Measurements from ENCODE around the gene ENPEP. TPM values are rescaled to one million over a fixed set of nuclear protein-coding genes. Genes with fewer than 3 reads are reported as not detected.

Gene ENPEP
- total RNA-seq, 1 experiment from 2014 or later = 13.2 TPM

DNA sequence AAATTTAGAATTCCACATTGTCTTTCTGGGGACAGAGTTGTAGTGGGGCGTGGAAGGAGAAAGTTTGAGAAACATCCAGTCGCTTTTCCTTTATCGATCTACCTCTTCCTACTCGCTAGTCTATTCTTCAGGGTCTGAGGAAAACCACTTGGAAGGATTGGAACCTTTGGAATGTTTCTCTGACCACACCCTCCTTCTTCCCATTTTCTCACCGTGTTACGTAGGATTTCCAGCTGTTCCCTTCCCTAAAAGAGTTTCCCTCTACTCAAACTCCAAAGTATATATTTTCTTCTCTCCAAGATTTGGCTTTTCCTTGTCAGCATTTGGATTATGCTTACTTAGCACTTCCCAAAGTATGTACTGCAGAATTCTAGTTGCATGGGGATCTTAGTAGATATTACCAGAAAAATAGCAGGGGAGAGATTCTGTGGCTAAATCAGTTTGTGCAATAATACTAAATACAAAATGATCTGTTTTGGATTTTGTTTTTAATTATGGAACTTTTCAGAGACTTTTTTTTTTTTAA lies 4.9 kb downstream of the ENPEP start:
- Histone ChIP-seq H3K27me3 (replicated peaks; ENCODE audit: insufficient read depth, low read depth, low read length, poor library complexity) (no peaks in the 10 kb centered on the region), H3K4me3 (ENCODE audit: low read depth, low read length, poor library complexity, severe bottlenecking) (no peak overlapping the region), H3K36me3 (ENCODE audit: insufficient read depth, low read length, poor library complexity, severe bottlenecking) (no peaks in the 10 kb centered on the region), H3K9me3 (ENCODE audit: low read depth, low read length, poor library complexity, severe bottlenecking) (no peaks in the 10 kb centered on the region), H3K27ac (ENCODE audit: low read depth, low read length, poor library complexity, severe bottlenecking) (peak overlapping the region; percentile 55), H3K4me1 (ENCODE audit: insufficient read depth, low read length, poor library complexity, severe bottlenecking) (peaks cover 11% of the 10 kb centered on the region)
- TF ChIP-seq, protein P1, sequence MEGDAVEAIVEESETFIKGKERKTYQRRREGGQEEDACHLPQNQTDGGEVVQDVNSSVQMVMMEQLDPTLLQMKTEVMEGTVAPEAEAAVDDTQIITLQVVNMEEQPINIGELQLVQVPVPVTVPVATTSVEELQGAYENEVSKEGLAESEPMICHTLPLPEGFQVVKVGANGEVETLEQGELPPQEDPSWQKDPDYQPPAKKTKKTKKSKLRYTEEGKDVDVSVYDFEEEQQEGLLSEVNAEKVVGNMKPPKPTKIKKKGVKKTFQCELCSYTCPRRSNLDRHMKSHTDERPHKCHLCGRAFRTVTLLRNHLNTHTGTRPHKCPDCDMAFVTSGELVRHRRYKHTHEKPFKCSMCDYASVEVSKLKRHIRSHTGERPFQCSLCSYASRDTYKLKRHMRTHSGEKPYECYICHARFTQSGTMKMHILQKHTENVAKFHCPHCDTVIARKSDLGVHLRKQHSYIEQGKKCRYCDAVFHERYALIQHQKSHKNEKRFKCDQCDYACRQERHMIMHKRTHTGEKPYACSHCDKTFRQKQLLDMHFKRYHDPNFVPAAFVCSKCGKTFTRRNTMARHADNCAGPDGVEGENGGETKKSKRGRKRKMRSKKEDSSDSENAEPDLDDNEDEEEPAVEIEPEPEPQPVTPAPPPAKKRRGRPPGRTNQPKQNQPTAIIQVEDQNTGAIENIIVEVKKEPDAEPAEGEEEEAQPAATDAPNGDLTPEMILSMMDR (conservative IDR thresholded peaks at IDR 0.05; ENCODE audit: low read depth, low read length) = no peak
- no peak for TF ChIP-seq EZH2 (IDR thresholded peaks at IDR 0.05; ENCODE audit: borderline replicate concordance, low read depth, low read length, poor library complexity, severe bottlenecking)
- POLR2A ChIA-PET (ENCODE audit: low non-redundant PET) = no interaction called here
- no peak for DNase-seq (ENCODE audit: low spot score)
- intact Hi-C loops (cut with micrococcal nuclease; ENCODE audit: unreplicated experiment) = no loop called here
- no TSS peak for BruUV-seq (replicated peaks)
- CTCF ChIA-PET = interaction anchor here (0.8 to 1.2 kb wide), 3 partner anchors 29 to 136 kb away, joined by 3 to 11 read pairs (median 3); no protein-coding TSS in a partner anchor

DNA sequence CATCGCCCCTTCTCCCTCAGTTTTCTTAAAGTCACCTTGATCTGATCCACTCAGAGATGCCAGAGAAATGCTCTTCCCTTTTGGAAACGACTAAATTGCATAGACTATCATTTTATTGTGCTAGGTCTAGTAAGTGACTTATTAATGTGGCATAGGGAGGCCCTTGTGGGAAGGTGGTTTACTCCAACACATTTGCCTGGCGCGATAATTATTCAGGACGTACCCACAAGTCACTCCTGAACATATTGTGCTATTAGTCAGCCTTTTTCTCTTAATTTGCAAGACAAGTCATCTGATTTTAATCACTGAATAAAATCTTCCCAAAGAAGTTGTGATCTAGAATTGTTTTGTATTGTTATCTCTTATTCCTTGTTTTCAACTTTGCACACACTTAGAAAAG lies 7.6 kb downstream of the ENPEP start:
- H3K27me3 ChIP-seq (replicated peaks; ENCODE audit: insufficient read depth, low read depth, low read length, poor library complexity) = no peaks in the 10 kb centered on the region
- H3K27ac ChIP-seq (ENCODE audit: low read depth, low read length, poor library complexity, severe bottlenecking) = peak overlapping the region; percentile 26
- no TSS peak for BruUV-seq (replicated peaks)
- H3K9me3 ChIP-seq (ENCODE audit: low read depth, low read length, poor library complexity, severe bottlenecking) = no peaks in the 10 kb centered on the region
- DNase-seq (ENCODE audit: low spot score) = no peak
- H3K36me3 ChIP-seq (ENCODE audit: insufficient read depth, low read length, poor library complexity, severe bottlenecking) = no peaks in the 10 kb centered on the region
- ChIA-PET POLR2A (ENCODE audit: low non-redundant PET) (no interaction called here), CTCF (no interaction called here)
- no peak overlapping the region for H3K4me3 ChIP-seq (ENCODE audit: low read depth, low read length, poor library complexity, severe bottlenecking)
- TF ChIP-seq, protein P1 (conservative IDR thresholded peaks at IDR 0.05; ENCODE audit: low read depth, low read length) = no peak
- TF ChIP-seq EZH2 (IDR thresholded peaks at IDR 0.05; ENCODE audit: borderline replicate concordance, low read depth, low read length, poor library complexity, severe bottlenecking) = no peak
- intact Hi-C loops (cut with micrococcal nuclease; ENCODE audit: unreplicated experiment) = no loop called here
- peaks cover 32% of the 10 kb centered on the region for H3K4me1 ChIP-seq (ENCODE audit: insufficient read depth, low read length, poor library complexity, severe bottlenecking)

DNA sequence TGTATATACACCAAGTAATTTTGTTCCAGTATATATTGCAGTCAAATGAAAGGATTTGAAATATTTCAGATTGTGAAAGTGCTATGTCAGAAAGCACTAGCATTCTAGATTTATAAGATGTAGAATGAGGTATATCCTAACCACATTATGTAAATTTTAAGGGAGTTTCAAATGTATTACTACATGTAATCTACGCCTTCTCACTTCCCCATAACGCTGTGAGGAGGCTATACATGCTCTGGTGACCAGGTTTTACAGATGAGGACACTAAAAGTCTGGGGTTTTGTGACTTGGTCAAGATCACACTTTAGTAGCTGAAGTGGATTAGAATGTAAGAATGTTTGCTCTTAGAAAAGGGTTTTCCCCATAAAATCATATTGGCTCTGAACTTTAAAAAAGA lies 8.1 kb downstream of the ENPEP start:
- Histone ChIP-seq H3K27ac (ENCODE audit: low read depth, low read length, poor library complexity, severe bottlenecking) (peak overlapping the region; percentile 26), H3K36me3 (ENCODE audit: insufficient read depth, low read length, poor library complexity, severe bottlenecking) (no peaks in the 10 kb centered on the region), H3K4me3 (ENCODE audit: low read depth, low read length, poor library complexity, severe bottlenecking) (no peak overlapping the region), H3K4me1 (ENCODE audit: insufficient read depth, low read length, poor library complexity, severe bottlenecking) (peaks cover 37% of the 10 kb centered on the region), H3K9me3 (ENCODE audit: low read depth, low read length, poor library complexity, severe bottlenecking) (no peaks in the 10 kb centered on the region), H3K27me3 (replicated peaks; ENCODE audit: insufficient read depth, low read depth, low read length, poor library complexity) (no peaks in the 10 kb centered on the region)
- BruUV-seq (replicated peaks) = no TSS peak
- intact Hi-C loops (cut with micrococcal nuclease; ENCODE audit: unreplicated experiment) = no loop called here
- POLR2A ChIA-PET (ENCODE audit: low non-redundant PET) = no interaction called here
- TF ChIP-seq, protein P1 (conservative IDR thresholded peaks at IDR 0.05; ENCODE audit: low read depth, low read length) = no peak
- no peak for TF ChIP-seq EZH2 (IDR thresholded peaks at IDR 0.05; ENCODE audit: borderline replicate concordance, low read depth, low read length, poor library complexity, severe bottlenecking)
- CTCF ChIA-PET = no interaction called here
- no peak for DNase-seq (ENCODE audit: low spot score)
